Ectodermal cell (in vitro differentiated cells): ENCODE results near the gene KLHL26.

Experiments
- H3K27ac ChIP-seq: 2 replicates; pipeline ENCODE4 v1.7.0; 2013; ENCODE audit warnings: mild to moderate bottlenecking, low read depth, low read length; ENCODE audit not compliant: insufficient read depth, poor library complexity, severe bottlenecking
- H3K27me3 ChIP-seq: 2 replicates; pipeline ENCODE4 v1.7.0; 2013; ENCODE audit warnings: mild to moderate bottlenecking, low read length; ENCODE audit not compliant: insufficient read depth, control insufficient read depth, poor library complexity, severe bottlenecking
- H3K36me3 ChIP-seq: one replicate; pipeline ENCODE4 v1.7.0; 2013; ENCODE audit warnings: low read length; ENCODE audit not compliant: control insufficient read depth, insufficient read depth
- H3K4me1 ChIP-seq: one replicate; pipeline ENCODE4 v1.7.0; 2013; ENCODE audit warnings: low read length; ENCODE audit not compliant: control insufficient read depth, insufficient read depth
- H3K4me3 ChIP-seq: 2 replicates; pipeline ENCODE4 v1.7.0; 2013; ENCODE audit warnings: low read depth, low read length, control low read depth; ENCODE audit not compliant: insufficient read depth
- H3K9me3 ChIP-seq: 2 replicates; pipeline ENCODE4 v1.7.0; 2013; ENCODE audit warnings: mild to moderate bottlenecking, low read length, moderate library complexity; ENCODE audit not compliant: control insufficient read depth
- WGBS, 2 experiments: methylation state at CpG; one replicate each; pipeline ENCODE4 v1.1.7; 2013; ENCODE audit warnings: missing lambda C conversion rate in 2 of 2; 5-methylcytosine and 5-hydroxymethylcytosine counted together

KLHL26 gene

DNA sequence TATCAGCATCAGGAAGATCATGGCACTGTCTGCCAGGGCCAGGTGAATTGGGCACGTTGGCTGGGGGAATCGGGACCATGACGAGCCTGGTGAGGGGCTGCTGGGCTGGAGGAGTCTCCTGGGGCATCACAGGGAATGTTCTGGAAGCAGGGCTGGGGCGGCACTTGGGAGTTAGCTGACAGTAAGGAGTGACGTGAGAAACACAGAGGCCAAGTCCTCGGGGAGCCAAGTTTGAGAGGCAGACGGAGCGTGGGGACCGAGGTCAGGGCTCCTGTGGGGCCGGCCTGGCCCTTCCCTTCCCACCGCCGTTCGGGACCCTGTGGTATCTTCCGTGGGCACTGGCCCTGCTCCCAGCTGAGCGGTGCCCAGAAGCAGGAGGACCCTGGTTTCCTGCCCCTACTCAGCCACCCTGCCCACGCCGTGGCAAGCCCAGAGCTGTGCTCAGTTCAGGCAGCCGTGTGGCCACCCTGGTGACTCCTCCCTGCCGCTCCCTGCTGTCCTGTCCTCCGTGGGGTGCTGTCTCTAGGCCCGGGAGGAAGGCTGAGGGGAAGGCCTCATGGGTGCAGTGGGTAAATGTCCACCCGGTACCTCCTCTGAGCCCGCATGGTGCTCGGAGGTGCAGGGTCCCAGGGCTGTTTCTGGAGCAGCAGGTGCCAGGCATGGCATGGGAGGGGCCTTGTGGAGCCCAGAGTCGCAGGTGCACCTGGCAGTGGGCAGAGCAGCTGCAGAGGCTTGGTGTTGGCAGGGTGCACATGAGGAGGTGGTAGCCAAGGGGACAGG lies 71.8 kb downstream of the KLHL26 start:
- no peaks in the 10 kb centered on the region for H3K4me1 ChIP-seq

GRCh38 chr19:18709546-18709945 lies 72.7 kb downstream of the KLHL26 start:
- no peaks in the 10 kb centered on the region for H3K36me3 ChIP-seq
- no peak overlapping the region for H3K27ac ChIP-seq
- H3K9me3 ChIP-seq: no peaks in the 10 kb centered on the region
- no peaks in the 10 kb centered on the region for H3K27me3 ChIP-seq
- no peaks in the 10 kb centered on the region for H3K4me1 ChIP-seq
- WGBS, 2 experiments: 92% methylated on average over 10 of the region's 10 CpGs
- H3K4me3 ChIP-seq: no peak overlapping the region

More for the DNA sequence above, 71.8 kb downstream of the KLHL26 start:
- no peaks in the 10 kb centered on the region for H3K27me3 ChIP-seq
- H3K27ac ChIP-seq: no peak overlapping the region
- 93 to 94% methylated on average over 25 of the region's 25 CpGs for WGBS, 2 experiments
- no peaks in the 10 kb centered on the region for H3K36me3 ChIP-seq
- no peak overlapping the region for H3K4me3 ChIP-seq
- H3K9me3 ChIP-seq: no peaks in the 10 kb centered on the region

DNA sequence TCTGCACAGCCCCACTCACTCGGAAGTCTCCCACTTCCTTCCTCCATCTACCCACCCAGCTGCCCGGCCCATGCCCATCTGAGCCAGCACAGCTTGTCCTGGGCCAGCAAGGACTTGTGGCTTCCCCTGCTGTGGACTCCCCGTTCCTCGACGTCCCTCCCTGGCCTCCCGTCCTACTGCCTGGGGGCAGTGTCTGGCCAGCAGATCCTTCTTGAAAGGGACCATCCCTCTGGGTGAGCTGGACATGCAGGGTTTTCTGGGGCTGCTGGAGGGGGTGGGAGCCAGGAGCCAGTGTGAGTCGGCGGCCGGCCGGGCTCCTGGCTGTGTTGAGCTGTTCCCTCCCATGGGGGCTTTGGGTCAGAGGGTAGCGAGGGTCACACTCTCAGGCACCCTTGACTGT lies 73.4 kb downstream of the KLHL26 start:
- WGBS, 2 experiments: 92 to 93% methylated on average over 10 of the region's 11 CpGs
- H3K9me3 ChIP-seq: no peaks in the 10 kb centered on the region
- H3K27ac ChIP-seq: no peak overlapping the region
- no peaks in the 10 kb centered on the region for H3K36me3 ChIP-seq
- H3K27me3 ChIP-seq: no peaks in the 10 kb centered on the region
- no peaks in the 10 kb centered on the region for H3K4me1 ChIP-seq
- H3K4me3 ChIP-seq: no peak overlapping the region

GRCh38 chr19:18710996-18711751 lies 74.3 kb downstream of the KLHL26 start:
- Histone ChIP-seq H3K9me3 (no peaks in the 10 kb centered on the region), H3K4me1 (no peaks in the 10 kb centered on the region), H3K27ac (no peak overlapping the region), H3K36me3 (no peaks in the 10 kb centered on the region), H3K27me3 (no peaks in the 10 kb centered on the region), H3K4me3 (no peak overlapping the region)
- 92 to 94% methylated on average over 28 of the region's 28 CpGs for WGBS, 2 experiments

- WGBS, 2 experiments: 86 to 91% methylated on average over 3 of the region's 3 CpGs
- Histone ChIP-seq H3K27me3 (no peaks in the 10 kb centered on the region), H3K36me3 (no peaks in the 10 kb centered on the region), H3K9me3 (no peaks in the 10 kb centered on the region), H3K4me3 (no peak overlapping the region), H3K4me1 (no peaks in the 10 kb centered on the region), H3K27ac (no peak overlapping the region)
These were observed 75.1 kb downstream of the KLHL26 start for GRCh38 chr19:18711893-18712292.

GRCh38 chr19:18712981-18713380 lies 76.2 kb downstream of the KLHL26 start:
- H3K36me3 ChIP-seq: no peaks in the 10 kb centered on the region
- no peaks in the 10 kb centered on the region for H3K27me3 ChIP-seq
- H3K27ac ChIP-seq: no peak overlapping the region
- H3K4me3 ChIP-seq: no peak overlapping the region
- H3K4me1 ChIP-seq: peaks cover 6% of the 10 kb centered on the region
- no peaks in the 10 kb centered on the region for H3K9me3 ChIP-seq
- WGBS, 2 experiments: 86 to 87% methylated on average over 5 of the region's 5 CpGs

- Histone ChIP-seq H3K4me3 (no peak overlapping the region), H3K9me3 (no peaks in the 10 kb centered on the region)
These were observed 76.8 kb downstream of the KLHL26 start for GRCh38 chr19:18713550-18714117.

DNA sequence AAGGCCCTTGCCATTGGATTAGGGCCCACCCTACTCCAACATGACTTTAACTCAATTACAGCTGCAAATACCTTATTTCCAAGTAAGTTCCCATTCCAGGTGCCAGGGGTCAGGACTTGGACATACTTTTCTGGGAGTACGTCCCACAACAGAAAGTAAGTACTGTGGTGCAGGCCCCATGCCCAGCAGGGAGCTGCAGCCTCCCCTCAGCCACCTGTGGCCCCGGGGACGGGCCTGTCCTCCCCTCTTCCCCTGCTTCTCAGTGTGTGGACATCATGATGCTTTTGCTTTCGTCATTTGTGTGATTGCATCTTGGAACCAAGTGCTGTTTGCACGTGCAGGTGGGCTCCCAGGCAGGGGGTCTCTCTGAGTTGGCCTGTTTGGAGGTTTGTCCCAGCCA lies 78.6 kb downstream of the KLHL26 start:
- Histone ChIP-seq H3K36me3 (no peaks in the 10 kb centered on the region), H3K27me3 (no peaks in the 10 kb centered on the region), H3K9me3 (no peaks in the 10 kb centered on the region), H3K4me3 (no peak overlapping the region), H3K27ac (no peak overlapping the region), H3K4me1 (peaks cover 6% of the 10 kb centered on the region)
- 91% methylated on average over 5 of the region's 5 CpGs for WGBS, 2 experiments

More at GRCh38 chr19:18713550-18714117, 76.8 kb downstream of the KLHL26 start:
- Histone ChIP-seq H3K36me3 (no peaks in the 10 kb centered on the region), H3K27me3 (no peaks in the 10 kb centered on the region), H3K4me1 (peaks cover 6% of the 10 kb centered on the region), H3K27ac (no peak overlapping the region)
- 95 to 96% methylated on average over 18 of the region's 18 CpGs for WGBS, 2 experiments

DNA sequence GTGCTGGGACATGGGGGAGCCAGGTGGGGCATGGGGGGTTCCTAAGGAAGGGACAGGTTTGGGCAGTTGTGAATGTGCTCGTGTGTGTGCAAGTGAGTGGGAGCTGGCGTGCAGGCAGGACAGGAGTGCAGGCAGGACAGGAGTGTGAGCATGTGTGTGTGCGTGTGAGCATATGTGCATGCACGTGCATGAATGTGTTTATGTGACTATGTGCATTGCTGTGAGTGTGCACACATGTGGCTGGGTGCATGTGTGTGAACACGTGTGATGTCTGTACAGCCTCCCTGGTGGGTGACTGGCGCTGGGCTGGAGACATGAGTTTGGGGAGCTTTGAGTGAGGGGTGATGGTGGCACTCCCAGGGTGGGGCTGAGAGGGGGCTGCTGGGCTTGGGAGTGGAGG lies 80.0 kb downstream of the KLHL26 start:
- Histone ChIP-seq H3K4me3 (no peak overlapping the region), H3K9me3 (no peaks in the 10 kb centered on the region)
- 92 to 94% methylated on average over 6 of the region's 6 CpGs for WGBS, 2 experiments

DNA sequence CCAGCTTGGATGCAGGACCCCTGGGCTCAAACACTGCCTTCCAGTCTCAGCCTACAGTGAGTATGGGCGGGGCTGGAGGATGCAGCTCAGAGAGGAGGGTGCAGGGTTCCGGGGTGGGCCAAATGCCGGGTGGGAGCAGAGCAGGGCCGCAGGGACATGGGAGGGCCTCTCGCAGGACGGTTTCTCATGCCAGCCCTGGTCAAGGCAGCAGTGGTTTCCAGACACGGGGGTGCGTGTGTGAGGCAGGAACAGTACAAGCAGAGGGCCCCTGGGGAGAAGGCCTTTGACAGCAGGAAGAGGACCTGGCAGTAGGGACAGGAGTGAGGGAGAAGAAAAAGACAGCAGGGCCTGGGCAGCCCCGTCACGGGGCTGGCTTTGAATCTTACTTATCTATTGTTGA lies 80.8 kb downstream of the KLHL26 start:
- no peak overlapping the region for H3K4me3 ChIP-seq
- no peaks in the 10 kb centered on the region for H3K36me3 ChIP-seq
- no peaks in the 10 kb centered on the region for H3K9me3 ChIP-seq
- WGBS, 2 experiments: 87 to 88% methylated on average over 10 of the region's 10 CpGs
- no peaks in the 10 kb centered on the region for H3K27me3 ChIP-seq
- H3K4me1 ChIP-seq: peaks cover 6% of the 10 kb centered on the region
- H3K27ac ChIP-seq: no peak overlapping the region

More for the DNA sequence above, 80.0 kb downstream of the KLHL26 start:
- H3K27me3 ChIP-seq: no peaks in the 10 kb centered on the region
- no peaks in the 10 kb centered on the region for H3K36me3 ChIP-seq
- no peak overlapping the region for H3K27ac ChIP-seq
- H3K4me1 ChIP-seq: peaks cover 6% of the 10 kb centered on the region
